Stimulated activated CD4-positive, alpha-beta T cell treated with anti-CD3 and anti-CD28 coated beads, Interleukin-12 subunit alpha, Interleukin-12 subunit beta, amount 100 ng/mL, for 24 hours (primary cell): ENCODE data around the gene STAT4.
"Not testable (repeated sequence)": the region's sequence is repeated elsewhere in the genome, so short reads cannot be mapped to it uniquely, and the experiment has no call there.

Experiments
- DNase-seq, 2 experiments: peaks; one replicate each; pipeline ENCODE4 v3.0.0-alpha.2; 2020; ENCODE audit warnings: low read depth in 2 of 2

Gene STAT4

DNA sequence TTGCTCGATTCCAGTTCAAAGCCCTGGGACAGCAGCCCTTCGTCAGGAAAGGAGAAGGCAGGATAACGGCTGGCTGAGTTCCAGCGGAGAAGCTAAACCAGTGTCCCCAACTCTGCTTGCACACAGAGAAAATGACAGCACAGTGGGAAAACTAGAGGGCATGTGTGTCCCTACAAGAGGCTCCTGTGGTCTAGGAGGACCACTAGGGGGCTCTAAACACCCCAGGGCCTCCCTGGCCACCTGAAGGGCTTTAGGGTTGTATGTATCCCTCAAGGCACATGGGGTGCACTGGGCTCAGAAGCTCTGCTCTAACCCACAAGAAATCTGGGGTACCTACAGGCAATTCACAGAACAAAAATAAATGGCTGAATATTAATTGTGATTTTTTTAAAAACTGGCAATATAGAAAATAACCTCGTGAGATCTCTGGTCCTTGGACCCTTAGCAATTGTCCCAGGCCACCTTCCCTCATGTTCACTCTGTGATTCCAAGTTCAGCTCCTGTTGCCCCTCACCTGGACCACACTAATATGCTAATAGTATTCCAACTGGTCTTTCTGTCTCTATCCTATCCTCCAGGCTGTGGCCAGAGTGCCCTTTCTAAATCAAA, 154.4 kb downstream of the STAT4 start:
- DNase-seq, result no peak

GRCh38 chr2:190995315-190995714, 155.5 kb downstream of the STAT4 start:
- DNase-seq, result not testable (repeated sequence)

- no peak for DNase-seq
Observed at GRCh38 chr2:190994148-190994547, 156.6 kb downstream of the STAT4 start.

DNA sequence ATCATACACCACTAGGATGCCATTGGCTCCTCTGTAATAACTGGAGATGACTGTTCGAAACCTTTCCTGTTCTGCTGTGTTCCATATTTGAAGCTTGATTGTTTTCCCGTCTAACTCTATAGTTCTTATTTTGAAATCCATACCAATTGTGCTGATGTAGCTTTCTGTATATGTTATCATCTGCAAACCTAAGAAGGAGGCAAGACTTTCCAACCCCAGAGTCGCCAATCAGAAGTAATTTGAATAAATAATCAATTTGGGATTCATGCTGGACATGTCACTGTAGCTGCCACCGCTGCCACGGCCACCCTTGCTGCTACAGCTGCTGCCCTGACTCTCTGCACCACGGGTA, 157.5 kb downstream of the STAT4 start:
- DNase-seq, result no peak

DNA sequence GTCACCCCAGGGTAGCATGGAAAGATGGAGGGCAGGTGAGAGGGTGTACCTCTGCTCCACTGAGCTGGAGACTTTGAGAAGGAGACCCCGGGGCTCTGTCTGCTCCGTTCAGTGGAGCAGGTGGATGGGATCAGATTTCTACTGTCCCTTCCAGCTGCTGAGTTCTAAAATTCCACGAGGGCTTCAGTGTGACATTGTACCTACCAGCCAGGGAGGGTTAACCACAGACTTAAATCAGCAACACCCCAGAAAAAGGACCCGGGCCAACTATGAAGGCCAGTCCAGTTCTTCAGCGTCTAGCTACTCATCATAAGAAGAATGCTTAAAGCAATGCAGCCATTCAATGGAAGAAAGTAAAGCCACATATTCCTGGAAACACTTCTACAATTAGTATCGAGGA, 160.7 kb downstream of the STAT4 start:
- no peak for DNase-seq

DNA sequence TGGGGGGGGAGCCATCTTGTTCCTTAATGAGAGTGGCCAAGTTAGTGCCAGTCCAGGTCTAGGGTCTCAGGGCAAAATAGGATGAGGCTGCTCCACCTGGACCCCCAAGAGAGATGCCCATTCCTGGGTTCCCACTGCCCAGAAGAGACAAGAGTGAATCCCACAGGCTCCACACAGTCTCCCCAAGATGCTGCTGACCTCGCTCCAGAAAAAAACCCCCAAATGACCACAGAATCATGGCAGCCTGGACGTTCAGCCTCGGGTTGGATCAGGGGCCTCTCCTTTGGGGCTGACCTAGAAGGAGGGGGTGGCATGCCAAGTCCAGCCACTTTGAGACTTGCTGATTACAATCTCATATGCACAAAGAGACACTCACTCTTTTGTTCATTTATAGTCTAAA, 161.9 kb downstream of the STAT4 start:
- DNase-seq, result no peak

DNA sequence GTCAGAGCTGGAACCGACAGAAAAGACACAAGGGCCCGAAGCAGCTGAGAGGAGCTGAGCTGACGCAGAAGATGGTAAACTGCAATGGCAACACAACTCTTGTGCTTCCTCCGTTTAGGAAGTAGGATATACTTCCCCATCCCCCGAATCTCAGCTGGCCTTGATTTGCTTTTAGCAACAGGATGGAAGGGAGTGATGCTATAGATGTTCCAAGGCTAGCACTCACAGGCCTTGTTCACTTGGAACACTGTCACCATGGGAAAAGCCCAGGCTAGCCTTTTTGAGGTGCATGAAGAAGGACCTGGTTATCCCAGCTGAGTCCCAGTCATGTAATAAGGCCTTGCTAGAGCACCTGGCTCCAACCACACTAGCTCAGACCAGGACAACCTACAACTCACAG, 162.9 kb downstream of the STAT4 start:
- no peak for DNase-seq

GRCh38 chr2:190987116-190987515, 163.7 kb downstream of the STAT4 start:
- DNase-seq, result no peak

DNA sequence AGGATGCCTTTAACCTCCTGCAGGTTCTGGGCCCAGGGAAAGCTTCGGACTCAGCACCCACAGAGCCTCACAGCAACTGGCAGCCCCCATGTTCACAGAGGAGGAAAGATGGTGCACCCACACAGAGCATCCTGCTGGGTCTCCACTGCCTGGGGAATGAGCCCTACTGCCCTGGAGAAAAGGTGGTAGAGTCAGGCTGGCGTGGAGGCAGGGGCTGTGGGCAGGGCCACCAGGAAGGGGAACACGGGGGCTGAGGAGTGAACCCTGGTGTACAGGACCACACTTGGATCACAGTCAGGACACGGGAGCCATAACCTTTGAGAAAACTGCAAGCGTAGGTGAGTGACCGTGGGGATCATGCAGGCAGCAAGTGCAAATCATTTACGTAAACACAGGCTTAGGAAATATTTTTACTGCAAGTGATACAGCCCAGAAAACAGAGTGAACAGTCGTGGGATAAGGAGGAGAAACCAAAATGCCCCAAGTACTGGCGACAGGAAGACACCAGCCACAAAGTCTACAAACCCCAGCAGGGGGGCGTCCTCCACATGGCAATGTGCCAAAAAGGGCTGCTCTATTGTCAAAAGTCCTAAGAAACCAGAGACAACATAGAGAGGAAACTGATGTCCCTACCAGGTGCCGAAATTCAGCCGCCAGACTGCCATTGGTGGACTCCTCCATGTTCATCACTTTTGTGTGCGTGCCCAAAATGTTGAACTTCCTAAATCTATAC, 164.4 kb downstream of the STAT4 start:
- no peak for DNase-seq

DNA sequence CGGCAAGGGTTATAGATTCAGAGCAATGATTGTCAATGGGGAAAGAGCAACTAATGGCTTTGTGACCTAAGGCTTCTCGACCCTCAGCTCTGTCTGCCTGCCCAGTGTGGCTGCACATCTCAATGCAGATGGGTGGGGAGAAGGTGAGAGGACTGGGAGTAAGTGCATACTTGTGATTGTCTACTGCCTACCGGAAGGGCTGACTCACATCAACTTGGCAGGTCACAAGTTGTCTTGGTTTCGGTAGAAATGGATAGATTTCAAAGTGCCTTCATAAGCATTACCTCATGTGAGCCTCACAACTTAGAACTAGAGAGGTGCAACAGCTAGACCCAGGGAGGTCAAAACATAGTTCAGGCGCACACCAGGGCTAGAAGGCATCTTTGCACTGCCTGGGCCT, 166.2 kb downstream of the STAT4 start:
- DNase-seq, result no peak

GRCh38 chr2:190982262-190983034, 168.3 kb downstream of the STAT4 start:
- no peak for DNase-seq

- DNase-seq, result no peak
Observed at GRCh38 chr2:190981733-190982132, 169.1 kb downstream of the STAT4 start.

DNA sequence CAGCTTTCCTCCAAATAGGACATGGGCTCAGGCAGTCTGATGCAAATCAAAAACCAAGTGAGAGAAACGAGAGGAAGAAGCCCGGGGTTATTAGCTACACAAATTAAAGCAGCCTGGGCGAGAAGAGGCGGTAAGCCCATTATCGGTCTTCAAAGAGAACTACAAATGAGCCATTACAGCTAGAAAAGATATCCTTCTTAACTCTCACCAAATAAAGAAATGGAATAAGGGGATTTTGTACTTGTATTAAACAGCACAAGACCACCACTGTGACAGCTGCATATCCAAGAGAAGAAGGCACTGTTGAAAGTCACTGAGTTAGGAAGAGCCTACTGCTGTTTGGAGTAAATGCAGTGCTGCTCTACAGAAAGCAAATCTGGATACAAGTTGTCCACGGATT, 169.5 kb downstream of the STAT4 start:
- no peak for DNase-seq

- no peak for DNase-seq
Observed at GRCh38 chr2:190980630-190981209, 170.1 kb downstream of the STAT4 start.

DNA sequence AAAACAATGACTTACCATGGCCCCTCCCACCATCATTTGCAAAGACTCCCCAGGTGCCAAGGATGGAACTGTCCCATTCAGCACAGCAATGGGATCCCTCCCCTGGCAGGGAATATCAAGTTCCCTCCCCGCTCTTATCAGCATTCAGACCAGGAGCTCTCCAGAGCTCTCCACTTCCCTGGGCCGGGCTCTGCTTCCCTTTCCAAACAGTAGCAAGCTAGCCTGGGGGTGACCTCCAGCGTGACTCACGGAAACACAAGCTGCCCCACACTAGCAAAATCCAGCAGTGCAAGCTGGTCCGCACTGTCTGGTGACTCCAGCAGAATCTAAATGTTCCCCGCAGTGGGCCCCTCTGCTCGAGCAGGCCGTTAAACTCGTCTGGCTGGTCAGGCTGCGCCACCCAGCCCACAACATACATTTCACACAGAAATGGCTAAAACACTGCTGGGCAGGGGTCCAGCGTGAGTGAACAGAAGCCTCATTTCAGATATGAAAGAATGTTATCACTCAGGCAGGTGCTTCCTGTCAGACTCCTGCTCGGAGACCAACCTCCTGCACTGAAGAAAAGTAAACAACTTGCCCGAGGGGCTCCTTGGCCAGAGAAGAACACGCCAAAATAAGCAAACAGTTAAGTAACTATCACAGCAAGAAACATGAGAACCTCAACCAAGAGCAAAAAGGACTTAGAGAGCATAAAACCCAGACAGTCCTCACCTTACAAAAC, 170.7 kb downstream of the STAT4 start:
- DNase-seq, result no peak
